ENCODE data around the gene SLC1A2. TPM values are rescaled to one million over a fixed set of nuclear protein-coding genes. Genes with fewer than 3 reads are reported as not detected.
A peak's percentile ranks its signal among the peaks of the same experiment; 100 is the strongest.

The SLC1A2 gene
- total RNA-seq, 2 experiments from 2014 or later: not detected

DNA sequence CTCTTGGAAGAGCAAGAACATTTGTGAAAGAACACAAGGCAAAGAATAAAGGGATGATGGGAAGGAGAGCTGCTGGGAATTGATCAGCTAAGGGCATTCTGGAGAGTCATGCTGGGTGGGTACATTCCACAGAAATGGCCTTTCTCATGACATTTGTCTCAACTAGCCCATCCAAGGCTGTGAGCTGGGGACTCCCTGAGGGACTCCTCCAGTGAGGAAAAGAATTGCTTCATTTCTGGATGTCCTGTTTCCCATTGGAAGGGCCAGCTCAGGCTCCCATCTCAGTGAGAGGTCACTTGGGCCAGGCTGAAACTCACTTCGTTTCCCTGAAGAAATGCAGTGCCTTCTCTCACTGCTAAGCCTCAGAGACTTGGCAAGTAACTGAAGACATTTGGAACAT, 173.6 kb downstream of the SLC1A2 start:
- ChIA-PET POLR2A (interaction anchor here (1.3 kb wide), 1 partner anchor 10 kb away, joined by 3 read pairs; no protein-coding TSS in a partner anchor), CTCF (interaction anchor here (1.1 to 2.8 kb wide), 5 partner anchors 9 to 246 kb away, joined by 3 to 35 read pairs (median 3); no protein-coding TSS in a partner anchor)
- H3K36me3 Mint-ChIP-seq (ENCODE audit: low read depth): peaks cover 5% of the 10 kb centered on the region
- peaks cover 7% of the 10 kb centered on the region for H3K9me3 Mint-ChIP-seq
- no peaks in the 10 kb centered on the region for H3K27me3 Mint-ChIP-seq
- DNase-seq (no peak), ATAC-seq (no peak)
- no peak overlapping the region for H3K27ac Mint-ChIP-seq
- TF ChIP-seq, protein P1, sequence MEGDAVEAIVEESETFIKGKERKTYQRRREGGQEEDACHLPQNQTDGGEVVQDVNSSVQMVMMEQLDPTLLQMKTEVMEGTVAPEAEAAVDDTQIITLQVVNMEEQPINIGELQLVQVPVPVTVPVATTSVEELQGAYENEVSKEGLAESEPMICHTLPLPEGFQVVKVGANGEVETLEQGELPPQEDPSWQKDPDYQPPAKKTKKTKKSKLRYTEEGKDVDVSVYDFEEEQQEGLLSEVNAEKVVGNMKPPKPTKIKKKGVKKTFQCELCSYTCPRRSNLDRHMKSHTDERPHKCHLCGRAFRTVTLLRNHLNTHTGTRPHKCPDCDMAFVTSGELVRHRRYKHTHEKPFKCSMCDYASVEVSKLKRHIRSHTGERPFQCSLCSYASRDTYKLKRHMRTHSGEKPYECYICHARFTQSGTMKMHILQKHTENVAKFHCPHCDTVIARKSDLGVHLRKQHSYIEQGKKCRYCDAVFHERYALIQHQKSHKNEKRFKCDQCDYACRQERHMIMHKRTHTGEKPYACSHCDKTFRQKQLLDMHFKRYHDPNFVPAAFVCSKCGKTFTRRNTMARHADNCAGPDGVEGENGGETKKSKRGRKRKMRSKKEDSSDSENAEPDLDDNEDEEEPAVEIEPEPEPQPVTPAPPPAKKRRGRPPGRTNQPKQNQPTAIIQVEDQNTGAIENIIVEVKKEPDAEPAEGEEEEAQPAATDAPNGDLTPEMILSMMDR (IDR thresholded peaks at IDR 0.05): no peak
- no peak overlapping the region for H3K4me3 Mint-ChIP-seq
- intact Hi-C loops (cut with micrococcal nuclease): no loop called here
- peaks cover 69% of the 10 kb centered on the region for H3K4me1 Mint-ChIP-seq (ENCODE audit: low read depth)

DNA sequence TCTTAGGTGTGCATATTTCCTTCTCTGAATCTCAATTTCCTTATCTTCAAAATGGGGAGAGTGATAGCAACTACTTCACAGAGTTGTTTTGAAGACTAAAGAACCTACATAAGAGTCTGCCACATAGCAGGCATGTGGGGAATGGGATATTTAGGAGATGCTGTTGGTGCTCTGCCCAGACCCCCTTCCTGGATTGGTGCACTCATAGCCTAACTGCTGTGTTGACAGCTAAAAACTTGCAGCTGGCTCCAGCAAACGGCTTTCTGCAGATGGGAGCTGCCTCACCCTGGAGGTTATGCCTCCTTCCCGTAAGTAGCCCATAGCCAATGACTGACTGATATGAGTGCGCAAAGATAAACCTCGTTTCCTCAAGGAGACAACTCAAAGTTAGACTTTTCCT, 174.3 kb downstream of the SLC1A2 start:
- Mint-ChIP-seq H3K4me3 (no peak overlapping the region), H3K36me3 (ENCODE audit: low read depth) (peaks cover 5% of the 10 kb centered on the region)
- no peak for DNase-seq

DNA sequence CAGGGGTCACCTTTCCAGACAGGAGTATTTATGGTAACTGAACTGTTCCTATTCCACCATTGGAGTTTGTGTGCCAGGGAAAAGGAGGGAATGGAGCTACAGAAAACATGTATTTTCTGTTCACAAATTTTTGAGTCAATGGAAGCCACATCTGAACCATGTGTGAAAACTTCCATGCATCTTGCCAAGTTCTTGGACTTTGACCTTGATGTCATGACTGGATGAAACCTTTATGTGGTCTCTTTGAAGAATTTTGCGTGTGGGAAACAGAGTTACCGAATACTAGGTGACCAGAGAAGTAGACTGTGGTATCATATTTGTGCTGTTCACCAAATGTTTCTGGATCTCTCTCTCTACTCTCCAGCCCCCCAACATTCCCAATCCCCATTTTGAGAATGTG, 175.6 kb downstream of the SLC1A2 start:
- peaks cover 82% of the 10 kb centered on the region for H3K4me1 Mint-ChIP-seq (ENCODE audit: low read depth)
- TF ChIP-seq, protein P1 (IDR thresholded peaks at IDR 0.05): no peak
- H3K27me3 Mint-ChIP-seq: no peaks in the 10 kb centered on the region
- H3K9me3 Mint-ChIP-seq: peaks cover 7% of the 10 kb centered on the region
- no peak overlapping the region for H3K27ac Mint-ChIP-seq
- ChIA-PET POLR2A (interaction anchor here (1.1 to 1.5 kb wide), 4 partner anchors 9 to 67 kb away, joined by 3 to 4 read pairs (median 3); no protein-coding TSS in a partner anchor), CTCF (interaction anchor here (0.7 to 1.6 kb wide), 2 partner anchors 61 to 317 kb away, joined by 3 to 5 read pairs; no protein-coding TSS in a partner anchor)
- ATAC-seq (no peak), DNase-seq (no peak)
- H3K36me3 Mint-ChIP-seq (ENCODE audit: low read depth): peaks cover 5% of the 10 kb centered on the region
- H3K4me3 Mint-ChIP-seq: no peak overlapping the region
- intact Hi-C loops (cut with micrococcal nuclease): loop anchor here (5.0 kb wide), 1 partner anchor 149 kb away; no protein-coding TSS in a partner anchor

More for the DNA sequence above, 174.3 kb downstream of the SLC1A2 start:
- TF ChIP-seq, protein P1 (IDR thresholded peaks at IDR 0.05): no peak
- Mint-ChIP-seq H3K9me3 (peaks cover 7% of the 10 kb centered on the region), H3K27me3 (no peaks in the 10 kb centered on the region), H3K4me1 (ENCODE audit: low read depth) (peaks cover 72% of the 10 kb centered on the region), H3K27ac (no peak overlapping the region)
- intact Hi-C loops (cut with micrococcal nuclease): no loop called here
- POLR2A ChIA-PET: interaction anchor here (1.0 to 1.4 kb wide), 2 partner anchors 27 to 28 kb away, joined by 3 read pairs; no protein-coding TSS in a partner anchor
- CTCF ChIA-PET: interaction anchor here (0.8 to 2.8 kb wide), 6 partner anchors 9 to 318 kb away, joined by 3 to 35 read pairs (median 4); no protein-coding TSS in a partner anchor
- no peak for ATAC-seq

DNA sequence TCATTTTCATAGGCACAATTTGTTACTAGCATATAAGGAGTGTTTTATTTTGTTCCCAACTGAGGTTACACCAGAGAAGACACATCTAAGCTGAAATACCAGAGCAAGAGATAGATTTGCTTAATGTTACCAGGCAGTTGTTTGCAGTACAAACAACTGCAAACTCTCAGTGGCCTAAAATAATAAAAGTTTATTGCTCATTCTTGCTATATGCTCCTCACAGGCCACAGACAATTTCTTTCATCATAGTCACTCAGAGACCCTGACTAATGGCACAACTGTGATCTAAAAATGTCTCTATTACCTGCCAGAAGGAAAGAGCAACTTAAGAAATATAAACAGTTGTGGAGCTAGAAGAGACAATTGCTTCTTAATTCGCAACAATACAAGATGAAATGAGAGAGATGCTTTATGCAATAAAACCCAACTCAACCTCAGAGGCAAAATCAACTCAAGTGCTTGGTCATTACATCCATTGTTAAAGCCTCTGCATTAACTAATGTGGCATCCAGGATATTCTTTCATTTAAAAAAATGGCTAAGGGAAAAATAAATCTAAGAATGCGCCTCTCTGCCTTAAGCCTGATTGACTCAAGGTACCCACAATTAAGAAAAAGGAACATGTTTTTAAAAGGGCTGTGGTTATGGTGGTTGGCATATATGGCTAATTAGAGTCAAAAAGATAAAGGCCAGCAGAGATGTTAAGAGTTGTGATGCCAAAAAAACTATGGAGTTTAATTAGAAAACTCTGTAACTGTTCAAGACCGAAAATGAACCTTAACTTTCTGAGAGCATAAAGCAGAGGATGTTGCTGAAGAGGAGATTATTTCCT, 176.7 kb downstream of the SLC1A2 start:
- intact Hi-C loops (cut with micrococcal nuclease): loop anchor here (5.0 kb wide), 1 partner anchor 150 kb away; no protein-coding TSS in a partner anchor

More for the DNA sequence above, 176.7 kb downstream of the SLC1A2 start:
- H3K27me3 Mint-ChIP-seq: no peaks in the 10 kb centered on the region
- H3K9me3 Mint-ChIP-seq: peaks cover 4% of the 10 kb centered on the region
- ATAC-seq: peak; percentile 27
- H3K4me3 Mint-ChIP-seq: no peak overlapping the region
- peak overlapping the region; percentile 65 for H3K27ac Mint-ChIP-seq
- TF ChIP-seq, protein P1 (IDR thresholded peaks at IDR 0.05): no peak
- ChIA-PET POLR2A (interaction anchor here (0.6 to 1.4 kb wide), 5 partner anchors 11 to 287 kb away, joined by 3 to 4 read pairs (median 3); no protein-coding TSS in a partner anchor), CTCF (interaction anchor here (1.0 to 4.0 kb wide), 6 partner anchors 10 to 149 kb away, joined by 3 to 23 read pairs (median 4); no protein-coding TSS in a partner anchor)
- peaks cover 5% of the 10 kb centered on the region for H3K36me3 Mint-ChIP-seq (ENCODE audit: low read depth)
- DNase-seq: no peak
- peaks cover 84% of the 10 kb centered on the region for H3K4me1 Mint-ChIP-seq (ENCODE audit: low read depth)
